Peyer's patch (tissue), 4 donors: ENCODE data around the gene PLD1.

Experiments
- CTCF ChIP-seq, 6 experiments: fragments of 450-650 bp in 4 of 6; fragments of 200-600 bp in 2 of 6; sonication (generic) in 1 of 6; IDR thresholded peaks; one replicate each; pipeline ENCODE4 v1.5.1; 2017 to 2019; ENCODE audit warnings: antibody characterized with exemption in 6 of 6, mild to moderate bottlenecking in 3 of 6, moderate library complexity in 1 of 6
- POLR2A ChIP-seq, 2 donors: fragments of 450-650 bp; IDR thresholded peaks; one replicate each; pipeline ENCODE4 v1.5.1; 2017; ENCODE audit warnings: antibody characterized with exemption in 2 of 2, mild to moderate bottlenecking in 2 of 2, moderate library complexity in 2 of 2

GRCh38 chr3:171732756-171733155, 77.5 kb downstream of the PLD1 start:
- TF ChIP-seq CTCF (IDR thresholded peaks at IDR 0.05) = no peak
- no peak for TF ChIP-seq POLR2A (IDR thresholded peaks at IDR 0.05)
